ES-I3 (cell line): ENCODE results near the gene DALRD3.

Experiments
- H3K36me3 ChIP-seq: 2 replicates; pipeline ENCODE4 v1.6.1; 2013; ENCODE audit warnings: mild to moderate bottlenecking, low read length, control low read depth, moderate library complexity; ENCODE audit not compliant: insufficient read depth
- H3K4me1 ChIP-seq: 2 replicates; pipeline ENCODE4 v1.6.1; 2013; ENCODE audit warnings: mild to moderate bottlenecking, control low read depth, low read length; ENCODE audit not compliant: insufficient read depth
- H3K9ac ChIP-seq: 2 replicates; pipeline ENCODE4 v1.6.1; 2013; ENCODE audit warnings: low read depth, mild to moderate bottlenecking, low read length, moderate library complexity
- H3K9me3 ChIP-seq: 2 replicates; pipeline ENCODE4 v1.6.1; 2013; ENCODE audit warnings: mild to moderate bottlenecking, low read length, moderate library complexity; ENCODE audit not compliant: control insufficient read depth, insufficient read depth

The DALRD3 gene

DNA sequence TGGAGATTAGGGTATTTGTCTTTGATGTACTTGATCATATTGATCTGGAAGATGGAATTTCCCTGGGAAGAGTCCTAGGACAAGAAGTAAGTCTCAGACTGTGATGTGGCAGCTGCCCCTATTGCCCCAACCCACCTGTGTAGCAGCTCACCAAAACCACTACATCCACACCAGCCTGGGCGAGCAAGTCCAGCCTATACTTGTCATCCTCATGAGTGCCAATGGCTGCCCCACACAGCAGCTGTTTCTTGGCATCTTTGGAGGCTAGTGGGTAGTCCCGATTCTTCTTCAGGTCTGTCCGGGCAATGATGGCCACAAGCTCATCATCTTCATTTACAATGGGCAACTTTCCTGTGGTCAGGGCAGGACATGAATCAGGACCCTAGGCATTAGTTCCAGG lies 8.2 kb upstream of the DALRD3 start:
- Histone ChIP-seq H3K9ac (no peak overlapping the region), H3K9me3 (no peaks in the 10 kb centered on the region), H3K4me1 (peaks cover 11% of the 10 kb centered on the region; the same call in 1 of the 2 replicates), H3K36me3 (peaks cover 43% of the 10 kb centered on the region)

GRCh38 chr3:49025793-49026520 lies 7.6 kb upstream of the DALRD3 start:
- Histone ChIP-seq H3K9me3 (no peaks in the 10 kb centered on the region), H3K9ac (no peak overlapping the region), H3K4me1 (peaks cover 11% of the 10 kb centered on the region; the same call in 1 of the 2 replicates), H3K36me3 (peaks cover 39% of the 10 kb centered on the region)

DNA sequence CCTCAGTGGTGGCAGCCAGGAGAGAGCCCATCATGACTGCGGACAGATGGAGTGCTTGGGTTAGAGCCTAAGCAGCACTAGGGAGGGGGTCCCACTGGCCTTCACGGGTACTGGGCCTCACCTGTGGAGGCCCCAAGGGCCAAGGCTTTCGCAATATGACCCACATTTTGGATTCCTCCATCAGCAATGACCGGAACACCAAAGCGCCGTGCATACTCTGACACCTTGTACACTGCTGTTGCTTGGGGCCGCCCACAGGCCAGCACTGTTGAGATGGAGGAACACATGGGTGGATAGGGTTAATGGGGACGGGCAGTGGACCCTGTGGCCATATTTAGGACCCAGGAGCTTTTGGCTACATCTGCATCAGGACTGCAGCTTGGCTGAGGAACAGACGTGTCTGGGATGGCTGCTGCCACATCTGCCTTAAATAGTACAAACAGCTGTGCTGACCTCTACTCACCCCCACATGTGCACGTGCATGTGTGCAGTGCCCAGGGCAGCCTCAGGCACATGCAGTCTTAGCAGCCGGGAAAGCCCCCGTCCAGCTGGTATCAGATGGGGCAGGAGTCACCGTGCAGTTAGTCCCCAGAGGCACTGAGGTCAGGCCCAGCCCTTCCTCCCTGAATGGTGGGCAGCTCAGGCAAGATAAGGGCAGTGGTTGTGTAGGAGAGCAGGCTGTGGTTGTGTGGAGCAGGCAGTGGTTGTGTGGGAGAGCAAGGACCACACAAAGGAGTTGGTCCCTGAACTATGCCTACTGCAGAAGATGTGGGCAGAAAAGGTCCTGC lies 6.8 kb upstream of the DALRD3 start:
- Histone ChIP-seq H3K9me3 (no peaks in the 10 kb centered on the region), H3K36me3 (peaks cover 34% of the 10 kb centered on the region), H3K9ac (no peak overlapping the region), H3K4me1 (peaks cover 11% of the 10 kb centered on the region; the same call in 1 of the 2 replicates)

DNA sequence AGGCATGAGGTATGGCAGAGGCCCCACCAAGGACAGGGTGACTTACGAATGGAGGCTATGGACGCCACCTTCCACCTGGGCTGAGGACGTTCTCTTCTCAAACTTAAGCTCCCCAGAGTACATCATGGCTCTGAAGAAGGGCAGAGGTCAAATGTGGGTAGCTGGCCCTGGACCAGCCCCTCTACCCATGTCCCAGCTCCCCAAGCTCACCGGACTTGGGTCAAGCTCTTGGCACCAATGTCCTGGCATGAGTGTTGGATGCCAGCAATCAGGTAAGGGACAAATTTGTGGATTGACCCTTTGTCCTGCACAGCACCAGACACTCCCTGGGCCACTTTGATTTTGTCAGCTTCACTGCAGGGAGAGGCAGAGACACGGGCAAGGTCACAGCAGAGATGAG lies 6.1 kb upstream of the DALRD3 start:
- peaks cover 16% of the 10 kb centered on the region; the same call in 1 of the 2 replicates for H3K4me1 ChIP-seq
- no peaks in the 10 kb centered on the region for H3K9me3 ChIP-seq
- H3K36me3 ChIP-seq: peaks cover 34% of the 10 kb centered on the region
- no peak overlapping the region for H3K9ac ChIP-seq

DNA sequence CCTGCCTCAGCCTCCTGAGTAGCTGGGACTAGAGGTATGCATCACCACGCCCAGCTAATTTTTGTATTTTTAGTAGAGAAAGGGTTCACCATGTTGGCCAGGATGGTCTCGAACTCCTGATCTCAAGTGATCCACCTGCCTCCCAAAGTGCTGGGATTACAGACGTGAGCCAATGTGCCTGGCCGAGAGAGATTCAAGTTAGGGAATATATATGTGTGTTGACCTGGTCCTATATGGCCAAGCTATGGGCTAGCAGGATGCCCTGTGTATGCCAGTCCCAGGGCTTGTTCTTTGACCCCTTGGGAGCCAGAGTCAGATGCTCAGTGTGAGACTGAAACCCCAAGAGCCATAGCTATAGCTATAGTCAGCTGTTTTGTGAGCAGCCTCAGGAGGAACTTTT lies 5.4 kb upstream of the DALRD3 start:
- Histone ChIP-seq H3K36me3 (peaks cover 34% of the 10 kb centered on the region), H3K4me1 (peaks cover 16% of the 10 kb centered on the region; the same call in 1 of the 2 replicates), H3K9ac (no peak overlapping the region), H3K9me3 (no peaks in the 10 kb centered on the region)

DNA sequence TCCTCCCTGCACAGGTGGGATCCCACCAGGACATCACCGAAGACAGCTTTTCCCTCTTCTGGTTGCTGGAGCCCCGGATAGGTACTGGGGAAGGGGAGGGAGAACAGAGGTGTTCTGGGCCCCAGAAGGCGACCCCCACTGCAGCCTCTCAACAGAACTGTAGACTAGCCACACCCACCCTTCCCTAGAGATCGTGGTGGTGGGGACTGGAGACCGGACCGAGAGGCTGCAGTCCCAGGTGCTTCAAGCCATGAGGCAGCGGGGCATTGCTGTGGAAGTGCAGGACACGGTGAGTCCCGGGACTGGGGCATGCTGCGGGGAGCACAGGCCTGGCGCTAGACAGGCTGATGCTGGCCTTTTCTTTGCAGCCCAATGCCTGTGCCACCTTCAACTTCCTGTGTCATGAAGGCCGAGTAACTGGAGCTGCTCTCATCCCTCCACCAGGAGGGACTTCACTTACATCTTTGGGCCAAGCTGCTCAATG lies 4.3 kb upstream of the DALRD3 start:
- Histone ChIP-seq H3K36me3 (peaks cover 30% of the 10 kb centered on the region), H3K4me1 (peaks cover 12% of the 10 kb centered on the region; the same call in 1 of the 2 replicates)

GRCh38 chr3:49021813-49022687 lies 3.7 kb upstream of the DALRD3 start, which contains the start of gene NDUFAF3:
Gene NDUFAF3 (plus strand): TSS chr3:49022121. CDS start chr3:49022145, 24 bp downstream.
- Histone ChIP-seq H3K4me1 (peaks cover 12% of the 10 kb centered on the region; the same call in 1 of the 2 replicates), H3K9ac (peak within 1 kb of the TSS; percentile 98), H3K9me3 (no peaks in the 10 kb centered on the region), H3K36me3 (peaks cover 27% of the 10 kb centered on the region)

More for the DNA sequence above, 4.3 kb upstream of the DALRD3 start:
- peak overlapping the region; percentile 98 for H3K9ac ChIP-seq
- H3K9me3 ChIP-seq: no peaks in the 10 kb centered on the region

DNA sequence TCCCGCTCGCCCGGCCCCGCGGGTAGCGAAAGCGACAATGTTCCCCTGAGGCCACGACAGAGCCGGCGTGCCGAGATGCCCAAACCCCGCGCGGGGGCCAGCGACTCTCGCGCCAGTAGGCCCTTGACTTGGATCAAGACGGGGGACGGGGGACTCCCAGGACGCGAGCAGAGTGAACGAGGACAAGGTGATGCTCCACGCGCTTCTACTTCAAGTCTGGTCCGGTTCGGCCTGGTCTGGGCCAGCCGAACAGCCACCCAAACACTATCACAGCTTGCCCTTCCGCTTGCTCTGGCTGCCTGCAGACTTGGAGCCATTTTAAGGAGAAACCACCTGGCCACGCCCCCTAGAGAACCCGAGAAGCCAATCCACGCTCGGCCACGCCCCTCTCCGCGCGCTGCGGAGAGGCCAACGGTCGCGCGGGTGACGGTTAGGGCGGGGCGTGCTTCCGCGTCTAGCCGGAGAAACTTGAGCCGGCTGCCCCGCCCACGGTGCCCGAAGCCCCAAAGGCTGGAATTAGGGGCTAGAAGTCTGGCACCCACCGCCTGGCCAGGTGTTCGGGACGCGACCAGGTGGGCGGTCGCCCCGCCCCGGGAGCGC lies 2.9 kb upstream of the DALRD3 start:
- H3K9me3 ChIP-seq: no peaks in the 10 kb centered on the region
- peaks cover 23% of the 10 kb centered on the region for H3K36me3 ChIP-seq
- H3K4me1 ChIP-seq: peaks cover 12% of the 10 kb centered on the region; the same call in 1 of the 2 replicates
- peak overlapping the region; percentile 98 for H3K9ac ChIP-seq

DNA sequence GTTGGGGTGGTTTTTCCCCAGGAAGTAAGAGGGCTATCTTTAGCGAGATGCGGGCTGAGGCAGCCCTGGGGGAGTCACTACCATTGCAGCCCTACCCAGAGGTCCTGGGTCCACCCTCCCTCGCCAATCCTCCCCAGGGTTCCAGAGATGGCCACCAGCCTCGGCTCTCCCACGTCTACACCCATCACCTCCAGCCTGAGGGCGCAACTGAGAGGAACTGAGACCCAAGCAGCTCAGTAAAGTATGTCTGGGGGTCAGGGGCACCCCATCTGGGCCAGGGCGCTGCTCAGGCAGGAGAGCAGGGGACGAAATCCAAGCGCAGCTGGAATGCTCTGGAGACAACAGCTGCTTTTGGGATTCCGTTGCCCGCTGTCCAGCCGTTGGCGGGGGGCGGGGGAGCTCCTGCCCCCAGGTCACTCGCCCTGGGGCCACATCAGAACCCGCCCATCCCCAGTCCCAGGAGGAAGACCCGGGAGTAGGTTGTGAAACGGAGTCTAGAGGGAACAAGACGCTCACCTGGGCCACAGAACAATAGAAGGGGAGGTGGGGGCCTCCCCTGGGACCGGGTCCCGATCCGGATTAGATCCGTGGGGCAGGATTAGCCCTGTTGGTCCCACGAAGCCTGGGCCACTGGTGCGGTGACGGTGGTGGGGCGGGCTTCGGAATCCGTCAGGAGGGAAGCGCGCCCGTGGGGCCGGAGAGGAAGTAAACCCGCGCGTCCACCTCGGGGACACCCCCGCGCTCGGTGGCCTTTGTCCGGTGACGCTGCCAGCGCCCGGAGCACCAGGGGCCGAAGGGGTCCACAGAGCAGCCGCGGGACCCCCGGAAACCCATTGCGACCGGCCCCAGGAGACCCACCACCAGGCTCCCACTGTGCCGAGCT lies 2.2 kb upstream of the DALRD3 start:
- peaks cover 21% of the 10 kb centered on the region for H3K36me3 ChIP-seq
- H3K9ac ChIP-seq: peak overlapping the region; percentile 98
- H3K9me3 ChIP-seq: no peaks in the 10 kb centered on the region
- peaks cover 12% of the 10 kb centered on the region; the same call in 1 of the 2 replicates for H3K4me1 ChIP-seq

GRCh38 chr3:49019941-49020329 lies 1.6 kb upstream of the DALRD3 start:
- H3K4me1 ChIP-seq: peaks cover 12% of the 10 kb centered on the region; the same call in 1 of the 2 replicates
- H3K9ac ChIP-seq: peak overlapping the region; percentile 98
- H3K36me3 ChIP-seq: peaks cover 16% of the 10 kb centered on the region
- no peaks in the 10 kb centered on the region for H3K9me3 ChIP-seq

DNA sequence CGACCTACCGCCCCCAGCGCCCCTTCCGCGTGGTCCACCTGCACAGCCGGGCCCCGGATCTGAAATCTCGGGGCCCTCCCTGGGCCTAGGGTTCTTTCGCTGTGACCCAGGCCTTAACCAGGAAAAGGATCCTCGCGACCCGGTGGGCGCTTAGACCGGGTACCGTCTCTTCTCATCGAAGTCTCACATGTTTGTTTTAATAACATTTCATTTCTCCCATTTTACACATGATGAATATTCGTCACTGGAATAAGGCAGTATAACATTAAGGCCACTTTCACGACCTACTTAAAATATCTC lies 277 bp upstream of the DALRD3 start:
- Histone ChIP-seq H3K9me3 (no peaks in the 10 kb centered on the region), H3K36me3 (peaks cover 4% of the 10 kb centered on the region), H3K4me1 (peaks cover 12% of the 10 kb centered on the region; the same call in 1 of the 2 replicates), H3K9ac (peak overlapping the region; percentile 61)

DNA sequence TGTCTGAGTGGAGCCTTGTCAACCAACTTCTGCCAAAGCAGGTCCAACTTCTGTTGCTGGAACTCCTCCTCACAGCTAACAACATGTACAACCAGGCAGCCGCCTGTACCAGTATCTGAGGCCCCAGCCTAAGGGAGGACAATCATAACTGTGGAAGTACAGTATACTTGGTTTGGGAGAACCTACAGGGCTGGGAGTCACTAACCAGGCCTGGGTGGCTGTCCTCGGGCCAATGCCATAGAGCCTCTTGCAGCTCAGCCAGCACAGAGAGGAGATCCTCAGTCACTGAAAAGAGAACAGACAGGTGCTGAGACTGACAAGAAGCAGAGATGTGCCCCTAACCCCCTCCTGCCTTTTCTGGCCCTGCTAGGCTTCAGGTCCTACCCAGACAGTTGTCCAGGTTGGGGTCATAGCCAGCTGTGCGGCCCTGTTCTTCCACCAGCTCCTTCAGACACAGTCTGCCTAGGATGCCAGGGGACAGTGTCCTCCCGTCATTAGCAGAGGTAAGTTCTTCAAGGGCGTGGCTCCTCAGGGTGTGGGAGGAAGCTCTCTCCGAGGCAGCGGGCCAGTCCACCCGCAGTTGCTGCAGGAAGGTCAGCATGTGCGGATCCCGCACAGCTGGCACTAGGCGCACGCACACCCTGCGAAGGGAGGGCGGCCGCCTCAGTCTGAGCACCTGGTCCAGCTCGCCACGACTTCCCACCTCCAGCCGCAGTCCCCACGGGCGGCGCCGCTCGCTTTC lies 980 bp downstream of the DALRD3 start:
- Histone ChIP-seq H3K9ac (peak overlapping the region; percentile 61), H3K36me3 (no peaks in the 10 kb centered on the region), H3K4me1 (0 out of 2 replicates have a peak, but pooled peaks cover 5% of the 10 kb centered on the region), H3K9me3 (no peaks in the 10 kb centered on the region)
